ENCODE results near the gene MROH8.
A peak's percentile ranks its signal among the peaks of the same experiment; 100 is the strongest.

Gene MROH8

GRCh38 chr20:37200376-37200775 is 21.0 kb upstream of the MROH8 start:
- no peak for DNase-seq

DNA sequence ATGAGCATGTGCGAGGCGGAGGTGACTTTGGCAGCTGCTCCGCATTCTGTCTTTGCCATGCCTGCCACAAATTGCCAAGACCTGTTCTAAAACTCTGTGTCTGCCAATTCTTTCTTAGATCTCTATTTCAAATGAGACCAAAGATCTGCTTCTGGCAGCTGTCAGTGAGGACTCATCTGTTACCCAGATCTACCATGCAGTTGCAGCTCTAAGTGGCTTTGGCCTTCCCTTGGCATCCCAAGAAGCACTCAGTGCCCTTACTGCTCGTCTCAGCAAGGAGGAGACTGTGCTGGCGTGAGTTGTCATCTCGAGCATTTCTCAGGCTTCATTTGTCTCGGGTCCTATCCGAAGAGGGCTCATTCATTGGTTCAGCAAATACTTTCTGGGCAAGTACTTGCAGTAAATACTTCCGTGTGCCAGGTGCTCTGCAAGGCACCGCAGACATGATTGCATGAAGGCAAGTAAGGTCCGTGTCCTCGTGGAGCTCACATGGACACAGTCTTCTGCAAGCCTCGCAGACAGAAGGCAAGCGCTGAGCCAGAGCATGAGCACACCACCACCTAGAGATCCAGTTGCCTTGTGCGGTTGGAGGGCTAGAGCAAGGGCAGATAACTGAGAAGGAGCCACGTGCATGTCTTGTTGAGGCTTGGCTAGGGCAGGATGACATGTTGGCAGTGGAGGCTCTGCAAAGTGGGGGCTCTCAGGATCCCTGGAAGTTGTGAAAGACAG is 19.7 kb upstream of the MROH8 start:
- no peak for DNase-seq

GRCh38 chr20:37194621-37195417 is 15.5 kb upstream of the MROH8 start:
- no peak for DNase-seq

GRCh38 chr20:37193821-37194220 is 14.5 kb upstream of the MROH8 start:
- DNase-seq: no peak

- DNase-seq: no peak
Observed at GRCh38 chr20:37193226-37193625, 13.9 kb upstream of the MROH8 start.

DNA sequence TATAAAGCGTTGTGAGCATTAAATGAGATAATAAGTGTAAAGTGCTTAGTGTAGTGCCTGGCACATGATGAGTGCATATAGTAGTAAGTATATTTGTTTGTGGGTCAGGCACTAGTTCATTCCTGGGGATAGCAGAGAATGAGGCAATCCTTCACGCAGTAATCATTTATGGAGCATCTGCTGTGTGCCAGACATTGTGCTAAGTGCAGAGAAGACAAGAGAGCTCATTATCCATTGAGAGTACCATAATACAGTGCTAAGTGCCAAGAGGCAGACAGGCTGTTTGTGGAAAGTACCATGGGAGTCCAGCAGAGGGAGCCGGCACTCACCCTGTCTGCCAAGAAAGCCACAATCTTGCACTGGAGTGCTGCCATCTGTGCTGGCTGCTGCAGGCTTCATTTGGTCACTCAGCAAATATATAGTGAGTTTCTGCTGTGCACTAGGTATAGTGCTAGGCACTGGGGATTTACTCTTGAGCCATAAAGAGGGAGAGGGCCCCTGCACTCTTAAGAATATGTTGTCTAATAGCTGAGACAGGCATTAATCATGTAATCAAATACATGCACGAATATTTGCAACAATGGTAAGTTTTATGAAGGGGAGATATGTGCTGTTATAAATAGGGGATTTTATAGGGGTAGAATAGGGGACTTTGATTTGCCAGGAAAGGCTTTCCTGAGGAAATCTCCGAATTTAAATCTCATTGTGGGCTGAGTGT is 12.9 kb upstream of the MROH8 start:
- peak; percentile 32 to 95 (median 87) for DNase-seq

DNA sequence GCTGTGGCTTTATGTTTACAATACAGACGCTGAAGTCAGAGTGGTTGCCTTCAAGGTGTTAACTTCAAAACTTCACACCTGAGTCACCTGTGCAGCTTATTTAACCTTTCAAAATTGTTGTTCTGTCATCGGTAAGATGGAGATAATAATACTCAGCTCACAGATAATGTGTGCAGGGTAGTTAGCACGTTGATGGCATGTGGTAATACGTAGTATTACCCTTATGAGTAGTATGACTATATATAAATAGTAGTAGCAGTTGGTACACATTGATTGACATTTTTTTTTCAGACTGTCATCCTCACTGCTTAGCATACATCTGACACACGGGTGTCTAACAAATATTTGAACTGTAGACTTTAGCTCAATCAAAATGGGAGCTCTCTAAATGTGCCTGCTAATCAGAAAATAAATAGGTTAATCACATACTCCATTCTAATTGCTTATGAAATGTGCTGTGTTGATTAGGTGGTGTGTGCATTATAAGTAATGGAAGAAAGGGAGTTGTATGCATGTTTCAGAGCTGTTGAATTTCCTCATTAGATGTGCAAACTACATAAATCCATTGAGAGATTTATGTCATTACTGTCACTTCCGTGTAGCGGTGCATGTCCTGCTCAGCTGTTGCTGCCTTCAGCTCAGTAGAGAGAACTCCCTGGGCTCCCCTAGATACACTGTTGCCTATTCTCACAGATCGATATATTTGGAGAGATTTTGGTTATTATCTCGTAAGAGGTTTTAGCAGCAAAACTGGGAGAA is 11.2 kb upstream of the MROH8 start:
- DNase-seq: no peak

GRCh38 chr20:37189416-37190016 is 10.2 kb upstream of the MROH8 start:
- no peak for DNase-seq

GRCh38 chr20:37188787-37189186 is 9.4 kb upstream of the MROH8 start:
- no peak for DNase-seq

DNA sequence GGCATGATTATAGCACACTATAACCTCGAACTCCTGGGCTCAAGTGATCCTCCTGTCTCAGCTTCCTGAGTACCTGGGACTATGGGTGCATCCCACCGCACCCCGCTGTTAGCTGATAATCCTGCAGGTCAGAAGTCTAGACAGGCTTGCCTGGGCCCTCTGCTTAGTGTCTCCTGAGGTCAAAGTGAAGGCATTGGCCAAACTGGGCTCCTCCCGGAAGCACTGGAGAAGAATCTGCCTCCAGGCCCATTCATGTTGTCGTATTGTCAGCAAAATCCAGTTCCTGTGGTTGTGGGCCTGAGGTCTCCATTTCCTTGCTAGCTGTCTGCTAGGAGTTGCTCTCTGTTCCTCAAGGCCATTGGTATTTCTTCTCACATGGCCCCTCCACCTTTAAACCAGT is 6.3 kb upstream of the MROH8 start:
- no peak for DNase-seq

DNA sequence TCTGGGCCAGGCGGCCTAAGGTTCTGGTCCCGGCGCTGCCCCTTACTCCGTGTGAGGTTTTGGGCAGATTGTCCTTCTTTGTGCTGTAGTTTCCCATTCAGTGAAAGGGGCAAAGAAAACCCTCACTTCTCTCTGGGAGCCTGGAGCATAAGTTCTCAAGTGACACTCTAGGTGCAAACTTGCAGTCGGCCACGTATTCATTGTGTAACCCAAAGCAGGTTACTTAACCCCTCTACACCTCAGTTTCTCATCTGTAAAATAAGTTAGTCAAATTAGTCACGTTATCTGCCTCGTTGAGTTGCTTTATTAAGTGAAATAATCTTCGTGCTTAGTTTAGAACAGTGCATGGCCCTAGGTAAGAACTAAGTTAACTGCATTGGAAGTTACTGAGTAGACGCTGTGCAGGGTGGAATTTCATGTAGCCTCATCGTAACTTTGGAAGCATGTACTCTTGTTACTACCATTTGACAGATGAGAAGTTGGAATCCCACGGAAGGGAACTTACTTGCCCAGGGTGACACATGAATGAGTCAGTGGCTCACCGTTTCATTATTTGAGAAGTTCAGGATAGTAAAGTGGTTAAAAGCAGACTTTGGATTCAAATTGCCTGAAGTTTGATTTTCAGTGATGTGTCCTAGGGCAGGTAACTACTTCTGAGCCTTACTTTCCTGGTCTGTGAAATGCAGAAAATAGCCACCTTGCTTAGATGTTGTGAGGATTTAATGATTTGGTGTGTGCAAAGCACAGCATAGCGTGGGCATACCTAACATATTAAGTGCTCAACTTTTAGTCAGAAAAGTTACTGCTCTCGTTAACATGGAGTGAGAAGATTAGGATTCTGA is 556 bp upstream of the MROH8 start:
- no peak for DNase-seq

DNA sequence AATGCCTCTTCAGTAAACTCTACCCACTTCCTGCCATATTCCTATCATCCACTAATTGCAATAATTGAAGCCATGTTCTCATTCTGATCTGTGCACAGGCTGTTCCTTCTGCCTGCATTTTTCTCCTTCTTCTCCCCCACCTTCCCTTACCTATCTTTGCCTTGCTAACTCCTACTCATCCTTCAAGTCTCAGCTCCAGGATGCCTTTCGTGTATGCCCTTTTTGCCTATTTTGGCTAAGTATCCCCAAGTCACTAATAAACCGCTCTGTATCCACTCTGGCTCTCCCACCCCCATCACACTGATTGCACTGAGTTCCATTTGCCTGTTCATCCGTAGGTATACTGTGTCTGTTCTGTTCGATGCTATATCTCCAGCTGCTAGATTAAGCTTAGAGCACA is 6.5 kb downstream of the MROH8 start:
- peak in 3 of 56 donors; percentile 5 to 25 (median 16) for DNase-seq

GRCh38 chr20:37166867-37167266 is 12.5 kb downstream of the MROH8 start:
- no peak for DNase-seq

DNA sequence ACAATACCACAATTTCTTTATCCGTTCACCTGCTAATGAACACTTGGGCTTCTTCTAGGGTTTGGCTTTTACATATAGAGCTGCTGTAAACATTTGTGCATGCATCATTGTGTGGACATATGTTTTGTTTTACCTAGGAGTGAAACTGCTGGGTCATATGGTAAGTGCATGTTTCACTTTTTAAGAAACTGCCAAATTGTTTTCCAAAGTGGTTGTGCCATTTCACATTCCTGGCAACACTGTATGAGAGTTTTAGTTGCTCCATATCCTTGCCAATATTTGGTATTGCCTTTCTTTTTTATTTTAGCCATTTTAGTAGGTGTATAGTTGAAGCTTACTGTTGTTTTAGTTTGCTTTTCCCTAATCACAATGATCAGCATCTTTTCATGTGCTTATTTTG is 14.3 kb downstream of the MROH8 start:
- DNase-seq: no peak

- DNase-seq: no peak
Observed at GRCh38 chr20:37163832-37164554, 15.4 kb downstream of the MROH8 start.

DNA sequence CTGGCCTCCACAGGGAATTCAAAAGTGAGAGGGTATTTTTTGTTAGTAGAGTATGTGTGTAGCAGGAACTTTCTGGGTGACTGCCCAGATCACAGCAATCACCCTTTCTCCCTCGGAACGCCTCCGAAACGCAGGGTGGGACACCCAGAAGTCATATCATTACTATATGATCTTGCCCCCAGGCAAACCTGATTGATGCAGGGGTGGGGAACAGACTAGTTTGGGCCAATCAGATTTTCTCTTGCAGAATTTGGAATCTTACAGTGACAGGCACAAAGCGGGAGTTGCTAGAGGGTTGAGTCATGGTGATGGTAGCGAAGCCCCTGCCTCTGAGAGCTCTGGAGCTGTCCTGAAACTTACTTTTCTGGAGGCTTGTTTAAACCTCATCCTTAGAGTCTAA is 16.7 kb downstream of the MROH8 start:
- peak in 1 of 56 donors; percentile 18 for DNase-seq

GRCh38 chr20:37161830-37162549 is 17.4 kb downstream of the MROH8 start:
- peak in 12 of 56 donors; percentile 2 to 48 (median 9) for DNase-seq

DNA sequence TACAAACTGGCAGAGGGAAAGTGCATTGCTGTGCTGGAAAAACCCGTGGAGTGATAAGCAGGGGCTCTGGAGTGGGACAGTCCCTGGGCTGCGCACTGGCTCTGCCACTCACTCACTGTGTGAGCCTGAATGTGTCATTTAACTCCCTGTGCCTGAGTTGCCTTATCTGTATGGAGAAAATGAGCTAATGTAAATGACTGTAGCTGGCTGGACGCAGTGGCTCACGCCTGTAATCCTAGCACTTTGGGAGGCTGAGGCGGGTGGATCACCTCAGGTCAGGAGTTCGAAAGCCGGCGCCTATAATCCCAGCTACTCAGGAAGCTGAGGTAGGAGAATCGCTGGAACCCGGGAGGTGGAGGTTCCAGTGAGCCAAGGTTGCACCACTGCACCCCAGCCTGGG is 18.7 kb downstream of the MROH8 start:
- DNase-seq: no peak

DNA sequence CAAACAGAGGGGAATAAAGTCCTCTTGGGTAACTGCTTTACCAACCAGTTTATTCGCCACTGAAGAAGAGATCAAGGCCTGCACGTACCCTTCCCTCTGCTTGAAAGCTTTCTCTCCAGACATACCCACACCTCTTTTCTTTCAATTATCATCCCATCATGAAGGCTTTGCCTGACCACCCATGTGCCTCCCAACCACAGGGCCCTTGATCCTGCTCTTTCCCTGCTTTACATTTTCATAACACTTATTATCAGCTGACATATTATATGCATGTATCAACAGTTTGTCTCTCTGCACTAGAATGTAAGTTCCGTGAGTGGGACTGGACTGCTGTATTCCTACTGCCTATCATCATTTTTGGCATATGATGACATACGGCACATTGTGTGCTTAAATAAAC is 21.1 kb downstream of the MROH8 start:
- no peak for DNase-seq

Data from nucleus accumbens (tissue), 56 donors.